HEK293 (cell line): ENCODE results near the gene WDR77.

Experiments used
- CTCF ChIA-PET: fragments of 350-600 bp; formaldehyde crosslinking; extraction: SDS; loops from one replicate; lab custom pipeline; 2021; ENCODE audit warnings: antibody characterized with exemption; lab: Yijun Ruan, JAX
- POLR2A ChIA-PET: fragments of 300-600 bp; formaldehyde crosslinking; extraction: SDS; loops from one replicate; lab custom pipeline; 2020; ENCODE audit warnings: antibody characterized with exemption, inconsistent platforms; lab: Yijun Ruan, JAX
- H3K27ac ChIP-seq: fragments of 200-500 bp; sonication (Bioruptor generic); 2 replicates; pipeline ENCODE4 v1.5.1; 2014; ENCODE audit warnings: low read depth, low read length, control low read depth, inconsistent platforms; ENCODE audit errors: extremely low read depth
- H3K36me3 ChIP-seq, 2 experiments: fragments of 200-500 bp in 1 of 2; sonication (Bioruptor generic) in 1 of 2; 1 replicate in 1 of 2; 2 replicates in 1 of 2; pipeline ENCODE4 v1.5.1; 2014 to 2017; ENCODE audit warnings: inconsistent platforms in 2 of 2, low read length in 2 of 2; ENCODE audit not compliant: control insufficient read depth in 2 of 2, insufficient read depth in 1 of 2
- H3K4me1 ChIP-seq: fragments of 200-500 bp; sonication (Bioruptor generic); 2 replicates; pipeline ENCODE4 v1.5.1; 2014; ENCODE audit warnings: mild to moderate bottlenecking, low read length, inconsistent platforms; ENCODE audit not compliant: control insufficient read depth, insufficient read depth
- H3K4me3 ChIP-seq: 2 replicates; pipeline ENCODE4 v1.5.1; 2011; ENCODE audit warnings: low read depth, mild to moderate bottlenecking, control low read depth, low read length, moderate library complexity
- H3K9me3 ChIP-seq: fragments of 200-500 bp; sonication (Bioruptor generic); 2 replicates; pipeline ENCODE4 v1.5.1; 2014; ENCODE audit warnings: low read depth, low read length, inconsistent platforms; ENCODE audit not compliant: control insufficient read depth, insufficient read depth
- HOXD13 ChIP-seq: sonication (generic); formaldehyde crosslinking; IDR thresholded peaks from 2 replicates; pipeline ENCODE4 v1.8.0; 2022; ENCODE audit warnings: missing genetic modification reagents, borderline replicate concordance
- KLF10 ChIP-seq: fragments of 450-650 bp; IDR thresholded peaks from 2 replicates; pipeline ENCODE4 v1.5.1; 2018; ENCODE audit warnings: missing biosample characterization, mild to moderate bottlenecking, missing genetic modification characterization
- OSR2 ChIP-seq: fragments of 450-650 bp; formaldehyde crosslinking; IDR thresholded peaks from 2 replicates; pipeline ENCODE4 v1.5.1; 2016; ENCODE audit warnings: missing biosample characterization, missing genetic modification characterization
- RBAK ChIP-seq: fragments of 450-650 bp; formaldehyde crosslinking; IDR thresholded peaks from 2 replicates; pipeline ENCODE4 v1.5.1; 2016; ENCODE audit warnings: missing biosample characterization, missing genetic modification characterization
- TCF7L2 ChIP-seq: IDR thresholded peaks from 2 replicates; pipeline ENCODE4 v1.6.1; 2011; ENCODE audit warnings: low read depth, mild to moderate bottlenecking, inconsistent platforms, low read length, moderate library complexity, borderline replicate concordance
- ZBTB11 ChIP-seq: fragments of 450-650 bp; formaldehyde crosslinking; conservative IDR thresholded peaks from 2 replicates; pipeline ENCODE4 v1.5.1; 2016; ENCODE audit warnings: low read depth, missing biosample characterization, missing genetic modification characterization
- ZIC2 ChIP-seq: fragments of 450-650 bp; formaldehyde crosslinking; IDR thresholded peaks from 2 replicates; pipeline ENCODE4 v1.5.1; 2016; ENCODE audit warnings: missing biosample characterization, missing genetic modification characterization
- ZNF19 ChIP-seq: fragments of 450-650 bp; formaldehyde crosslinking; IDR thresholded peaks from 2 replicates; pipeline ENCODE4; 2016; ENCODE audit warnings: missing biosample characterization, missing genetic modification characterization, low read depth
- ZNF24 ChIP-seq: fragments of 450-650 bp; formaldehyde crosslinking; IDR thresholded peaks from 2 replicates; pipeline ENCODE4 v1.5.1; 2016; ENCODE audit warnings: missing biosample characterization, missing genetic modification characterization
- ZNF26 ChIP-seq: fragments of 450-650 bp; formaldehyde crosslinking; IDR thresholded peaks from 2 replicates; pipeline ENCODE4 v1.5.1; 2016; ENCODE audit warnings: missing biosample characterization, missing genetic modification characterization
- ZNF335 ChIP-seq: fragments of 450-650 bp; formaldehyde crosslinking; conservative IDR thresholded peaks from 2 replicates; pipeline ENCODE4 v1.5.1; 2016; ENCODE audit warnings: missing biosample characterization, missing genetic modification characterization
- ZNF530 ChIP-seq: fragments of 450-650 bp; formaldehyde crosslinking; IDR thresholded peaks from 2 replicates; pipeline ENCODE4 v1.5.1; 2016; ENCODE audit warnings: low read depth, missing biosample characterization, missing genetic modification characterization
- ZNF658 ChIP-seq: fragments of 450-650 bp; formaldehyde crosslinking; IDR thresholded peaks from 2 replicates; pipeline ENCODE4; 2016; ENCODE audit warnings: missing biosample characterization, missing genetic modification characterization
- ZNF670 ChIP-seq: fragments of 450-650 bp; formaldehyde crosslinking; IDR thresholded peaks from 2 replicates; pipeline ENCODE4 v1.5.1; 2016; ENCODE audit warnings: missing biosample characterization, missing genetic modification characterization, low read depth
- ZNF768 ChIP-seq: fragments of 450-650 bp; formaldehyde crosslinking; IDR thresholded peaks from 2 replicates; pipeline ENCODE4 v1.5.1; 2018; ENCODE audit warnings: missing biosample characterization, mild to moderate bottlenecking, missing genetic modification characterization
- ZNF791 ChIP-seq: fragments of 450-650 bp; formaldehyde crosslinking; IDR thresholded peaks from 2 replicates; pipeline ENCODE4 v1.5.1; 2016; ENCODE audit warnings: missing biosample characterization, missing genetic modification characterization
- TF ChIP-seq, protein P1 (sequence below): fragments of 450-650 bp; formaldehyde crosslinking; IDR thresholded peaks from 2 replicates; pipeline ENCODE4 v1.5.1; 2016; ENCODE audit warnings: missing biosample characterization, missing genetic modification characterization
- TF ChIP-seq, protein P2 (sequence below): fragments of 450-650 bp; formaldehyde crosslinking; IDR thresholded peaks from 2 replicates; pipeline ENCODE4 v1.5.1; 2016; ENCODE audit warnings: missing biosample characterization, missing genetic modification characterization

The WDR77 gene

GRCh38 chr1:111471012-111471411 lies 22.0 kb upstream of the WDR77 start (continued):
- TF ChIP-seq, protein P1, sequence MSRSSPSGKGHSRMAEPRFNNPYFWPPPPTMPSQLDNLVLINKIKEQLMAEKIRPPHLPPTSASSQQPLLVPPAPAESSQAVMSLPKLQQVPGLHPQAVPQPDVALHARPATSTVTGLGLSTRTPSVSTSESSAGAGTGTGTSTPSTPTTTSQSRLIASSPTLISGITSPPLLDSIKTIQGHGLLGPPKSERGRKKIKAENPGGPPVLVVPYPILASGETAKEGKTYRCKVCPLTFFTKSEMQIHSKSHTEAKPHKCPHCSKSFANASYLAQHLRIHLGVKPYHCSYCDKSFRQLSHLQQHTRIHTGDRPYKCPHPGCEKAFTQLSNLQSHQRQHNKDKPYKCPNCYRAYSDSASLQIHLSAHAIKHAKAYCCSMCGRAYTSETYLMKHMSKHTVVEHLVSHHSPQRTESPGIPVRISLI = no peak
- TF ChIP-seq, all 188 proteins: peak for 0

DNA sequence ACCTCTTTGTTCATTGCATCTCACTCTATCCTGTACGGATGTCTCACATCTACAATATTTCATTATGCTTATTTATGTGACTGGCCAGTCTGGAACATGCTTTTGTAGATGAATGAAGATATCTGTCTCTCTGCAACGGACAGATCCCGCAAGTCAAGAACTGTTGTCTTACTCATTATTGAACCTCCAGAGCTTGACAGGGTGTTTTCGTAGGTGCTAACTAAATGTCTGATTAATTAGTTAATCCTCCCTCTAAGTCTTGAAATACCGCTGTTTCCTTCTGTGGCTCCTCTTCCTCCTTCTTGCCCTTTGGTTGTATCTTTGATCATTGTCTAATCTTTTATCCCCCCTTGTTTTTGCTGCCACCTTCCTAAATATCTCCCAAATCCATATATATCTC lies 21.5 kb upstream of the WDR77 start:
- no peaks in the 10 kb centered on the region for H3K4me1 ChIP-seq
- POLR2A ChIA-PET = no interaction called here

More for the DNA sequence above, 21.5 kb upstream of the WDR77 start:
- CTCF ChIA-PET = no interaction called here
- Histone ChIP-seq H3K9me3 (no peaks in the 10 kb centered on the region), H3K27ac (no peak overlapping the region), H3K36me3 (peaks cover 0 to 41% of the 10 kb centered on the region in 2 experiments; a peak in 1 of 3 replicates), H3K4me3 (no peak overlapping the region)
- TF ChIP-seq ZBTB11 (tag by site-specific recombination) (no peak), ZNF19 (tag by site-specific recombination) (no peak), ZNF26 (tag by site-specific recombination) (no peak), ZNF335 (no peak), ZNF791 (tag by site-specific recombination) (no peak), HOXD13 (CRISPR knock-in tag) (no peak), ZIC2 (tag by site-specific recombination) (no peak), ZNF530 (no peak), KLF10 (tag by site-specific recombination) (no peak), ZNF670 (no peak), ZNF24 (tag by site-specific recombination) (no peak), TCF7L2 (no peak), RBAK (tag by site-specific recombination) (no peak), ZNF768 (tag by site-specific recombination) (no peak), OSR2 (tag by site-specific recombination) (no peak), ZNF658 (tag by site-specific recombination) (no peak)
- TF ChIP-seq, protein P2, sequence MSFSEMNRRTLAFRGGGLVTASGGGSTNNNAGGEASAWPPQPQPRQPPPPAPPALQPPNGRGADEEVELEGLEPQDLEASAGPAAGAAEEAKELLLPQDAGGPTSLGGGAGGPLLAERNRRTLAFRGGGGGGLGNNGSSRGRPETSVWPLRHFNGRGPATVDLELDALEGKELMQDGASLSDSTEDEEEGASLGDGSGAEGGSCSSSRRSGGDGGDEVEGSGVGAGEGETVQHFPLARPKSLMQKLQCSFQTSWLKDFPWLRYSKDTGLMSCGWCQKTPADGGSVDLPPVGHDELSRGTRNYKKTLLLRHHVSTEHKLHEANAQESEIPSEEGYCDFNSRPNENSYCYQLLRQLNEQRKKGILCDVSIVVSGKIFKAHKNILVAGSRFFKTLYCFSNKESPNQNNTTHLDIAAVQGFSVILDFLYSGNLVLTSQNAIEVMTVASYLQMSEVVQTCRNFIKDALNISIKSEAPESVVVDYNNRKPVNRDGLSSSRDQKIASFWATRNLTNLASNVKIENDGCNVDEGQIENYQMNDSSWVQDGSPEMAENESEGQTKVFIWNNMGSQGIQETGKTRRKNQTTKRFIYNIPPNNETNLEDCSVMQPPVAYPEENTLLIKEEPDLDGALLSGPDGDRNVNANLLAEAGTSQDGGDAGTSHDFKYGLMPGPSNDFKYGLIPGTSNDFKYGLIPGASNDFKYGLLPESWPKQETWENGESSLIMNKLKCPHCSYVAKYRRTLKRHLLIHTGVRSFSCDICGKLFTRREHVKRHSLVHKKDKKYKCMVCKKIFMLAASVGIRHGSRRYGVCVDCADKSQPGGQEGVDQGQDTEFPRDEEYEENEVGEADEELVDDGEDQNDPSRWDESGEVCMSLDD (tag by site-specific recombination) = no peak
